PC-3 (cell line): ENCODE results near the gene TTLL9.
A peak's percentile ranks its signal among the peaks of the same experiment; 100 is the strongest.

Experiments used
- EZH2 ChIP-seq: fragments of 300-600 bp; sonication (generic); IDR thresholded peaks from one replicate; pipeline ENCODE4 v1.6.1; 2017; ENCODE audit warnings: antibody characterized with exemption, mild to moderate bottlenecking, low read length; ENCODE audit not compliant: unreplicated experiment
- TF ChIP-seq, protein P1 (sequence below): fragments of 300-600 bp; sonication (generic); conservative IDR thresholded peaks from 2 replicates; pipeline ENCODE4 v1.5.1; 2017; ENCODE audit warnings: antibody characterized with exemption, low read depth, mild to moderate bottlenecking, low read length

GRCh38 chr20:31833130-31833930, 37.1 kb upstream of the TTLL9 start:
- TF ChIP-seq, protein P1, sequence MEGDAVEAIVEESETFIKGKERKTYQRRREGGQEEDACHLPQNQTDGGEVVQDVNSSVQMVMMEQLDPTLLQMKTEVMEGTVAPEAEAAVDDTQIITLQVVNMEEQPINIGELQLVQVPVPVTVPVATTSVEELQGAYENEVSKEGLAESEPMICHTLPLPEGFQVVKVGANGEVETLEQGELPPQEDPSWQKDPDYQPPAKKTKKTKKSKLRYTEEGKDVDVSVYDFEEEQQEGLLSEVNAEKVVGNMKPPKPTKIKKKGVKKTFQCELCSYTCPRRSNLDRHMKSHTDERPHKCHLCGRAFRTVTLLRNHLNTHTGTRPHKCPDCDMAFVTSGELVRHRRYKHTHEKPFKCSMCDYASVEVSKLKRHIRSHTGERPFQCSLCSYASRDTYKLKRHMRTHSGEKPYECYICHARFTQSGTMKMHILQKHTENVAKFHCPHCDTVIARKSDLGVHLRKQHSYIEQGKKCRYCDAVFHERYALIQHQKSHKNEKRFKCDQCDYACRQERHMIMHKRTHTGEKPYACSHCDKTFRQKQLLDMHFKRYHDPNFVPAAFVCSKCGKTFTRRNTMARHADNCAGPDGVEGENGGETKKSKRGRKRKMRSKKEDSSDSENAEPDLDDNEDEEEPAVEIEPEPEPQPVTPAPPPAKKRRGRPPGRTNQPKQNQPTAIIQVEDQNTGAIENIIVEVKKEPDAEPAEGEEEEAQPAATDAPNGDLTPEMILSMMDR: peak; percentile 90
- no peak for TF ChIP-seq EZH2
